Fibroblast of lung (primary cell): ENCODE results near the gene MYH10. TPM values are rescaled to one million over a fixed set of nuclear protein-coding genes. Genes with fewer than 3 reads are reported as not detected.

Experiments used
- DNase-seq, 2 donors: peaks; one replicate each; pipeline versions ENCODE4 v3.0.0 to v3.0.0-alpha.2; 2010; ENCODE audit warnings: low read depth in 2 of 2
- H2AFZ ChIP-seq: 2 replicates; pipeline ENCODE4 v1.5.1; 2012; ENCODE audit warnings: low read length, control low read depth, inconsistent platforms
- H3K27ac ChIP-seq: 2 replicates; pipeline ENCODE4 v1.5.1; 2011; ENCODE audit warnings: low read length, control low read depth; ENCODE audit not compliant: insufficient read depth
- H3K27me3 ChIP-seq: 2 replicates; pipeline ENCODE4 v1.5.1; 2011; ENCODE audit warnings: mild to moderate bottlenecking, low read length; ENCODE audit not compliant: control insufficient read depth, insufficient read depth
- H3K36me3 ChIP-seq: 2 replicates; pipeline ENCODE4 v1.5.1; 2011; ENCODE audit warnings: low read length; ENCODE audit not compliant: control insufficient read depth, insufficient read depth
- H3K4me1 ChIP-seq: 2 replicates; pipeline ENCODE4 v1.5.1; 2011; ENCODE audit warnings: low read length; ENCODE audit not compliant: control insufficient read depth, insufficient read depth; ENCODE audit errors: extremely low read depth
- H3K4me2 ChIP-seq: 2 replicates; pipeline ENCODE4 v1.5.1; 2011; ENCODE audit warnings: low read length, control low read depth; ENCODE audit not compliant: insufficient read depth; ENCODE audit errors: extremely low read depth
- H3K4me3 ChIP-seq, 4 experiments: fragments of 200-600 bp in 1 of 4; sonication (generic) in 1 of 4; replicated peaks in 1 of 4; 2 replicates each; pipeline ENCODE4 v1.5.1; 2011 to 2016; ENCODE audit warnings: low read length in 4 of 4, low read depth in 3 of 4, mild to moderate bottlenecking in 3 of 4, control low read depth in 2 of 4, inconsistent platforms in 1 of 4, mixed read lengths in 1 of 4; ENCODE audit not compliant: insufficient read depth in 1 of 4; ENCODE audit errors: control extremely low read depth in 1 of 4
- H3K79me2 ChIP-seq: 2 replicates; pipeline ENCODE4 v1.5.1; 2012; ENCODE audit warnings: mild to moderate bottlenecking, low read length, inconsistent platforms; ENCODE audit not compliant: control insufficient read depth, insufficient read depth
- H3K9ac ChIP-seq: 2 replicates; pipeline ENCODE4 v1.5.1; 2011; ENCODE audit warnings: mild to moderate bottlenecking, low read length, control low read depth; ENCODE audit not compliant: insufficient read depth
- H3K9me3 ChIP-seq: 2 replicates; pipeline ENCODE4 v1.5.1; 2012; ENCODE audit warnings: low read depth, low read length; ENCODE audit not compliant: control insufficient read depth, insufficient read depth
- H4K20me1 ChIP-seq: 2 replicates; pipeline ENCODE4 v1.5.1; 2011; ENCODE audit warnings: low read length; ENCODE audit not compliant: control insufficient read depth, insufficient read depth; ENCODE audit errors: extremely low read depth
- EZH2 ChIP-seq: IDR thresholded peaks from 2 replicates; pipeline ENCODE4 v1.5.1; 2012; ENCODE audit warnings: low read length, control low read depth, mild to moderate bottlenecking; ENCODE audit errors: missing control alignments
- polyA plus RNA-seq, 2 donors: library from polyadenylated mRNA; depleted of rRNA in 1 of 2; stranded (reverse) in 1 of 2; unstranded in 1 of 2; fragments of >200 nt; gene quantifications; 2 replicates each; pipeline ENCODE4 v1.2.1, GENCODE V29; 2011 to 2012; ENCODE audit warnings: missing spikeins in 1 of 2
- total RNA-seq: library from RNA; depleted of rRNA; stranded (reverse); fragments of >200 nt; gene quantifications from 2 replicates; pipeline ENCODE4 v1.2.1, GENCODE V29; 2014
- TF ChIP-seq, protein P1 (sequence below), 2 donors: IDR thresholded peaks in 1 of 2; conservative IDR thresholded peaks in 1 of 2; 1 replicate in 1 of 2; 2 replicates in 1 of 2; pipeline ENCODE4 v1.5.1; 2011 to 2012; ENCODE audit warnings: low read length in 2 of 2, control low read depth in 1 of 2, inconsistent platforms in 1 of 2, low read depth in 1 of 2, mild to moderate bottlenecking in 1 of 2

Gene MYH10
- total and polyA plus RNA-seq, 2 donors (not counting 1 experiment from before 2014, with no cell fraction given): 54.6 to 104 TPM

- DNase-seq: no peak
- H3K27ac ChIP-seq: no peak overlapping the region
- H4K20me1 ChIP-seq: no peaks in the 10 kb centered on the region
- H2AFZ ChIP-seq: no peak overlapping the region
- H3K9me3 ChIP-seq: no peaks in the 10 kb centered on the region
- peaks cover 15% of the 10 kb centered on the region for H3K36me3 ChIP-seq
- H3K79me2 ChIP-seq: peaks cover 2% of the 10 kb centered on the region
- H3K4me1 ChIP-seq: no peaks in the 10 kb centered on the region
- no peak overlapping the region for H3K4me2 ChIP-seq
- TF ChIP-seq, protein P1, sequence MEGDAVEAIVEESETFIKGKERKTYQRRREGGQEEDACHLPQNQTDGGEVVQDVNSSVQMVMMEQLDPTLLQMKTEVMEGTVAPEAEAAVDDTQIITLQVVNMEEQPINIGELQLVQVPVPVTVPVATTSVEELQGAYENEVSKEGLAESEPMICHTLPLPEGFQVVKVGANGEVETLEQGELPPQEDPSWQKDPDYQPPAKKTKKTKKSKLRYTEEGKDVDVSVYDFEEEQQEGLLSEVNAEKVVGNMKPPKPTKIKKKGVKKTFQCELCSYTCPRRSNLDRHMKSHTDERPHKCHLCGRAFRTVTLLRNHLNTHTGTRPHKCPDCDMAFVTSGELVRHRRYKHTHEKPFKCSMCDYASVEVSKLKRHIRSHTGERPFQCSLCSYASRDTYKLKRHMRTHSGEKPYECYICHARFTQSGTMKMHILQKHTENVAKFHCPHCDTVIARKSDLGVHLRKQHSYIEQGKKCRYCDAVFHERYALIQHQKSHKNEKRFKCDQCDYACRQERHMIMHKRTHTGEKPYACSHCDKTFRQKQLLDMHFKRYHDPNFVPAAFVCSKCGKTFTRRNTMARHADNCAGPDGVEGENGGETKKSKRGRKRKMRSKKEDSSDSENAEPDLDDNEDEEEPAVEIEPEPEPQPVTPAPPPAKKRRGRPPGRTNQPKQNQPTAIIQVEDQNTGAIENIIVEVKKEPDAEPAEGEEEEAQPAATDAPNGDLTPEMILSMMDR (conservative IDR thresholded peaks at IDR 0.05 in 1 of 2, IDR thresholded peaks at IDR 0.05 in 1 of 2; ENCODE audit: low read depth in 1 of 2, low read length in 2 of 2): no peak
- TF ChIP-seq EZH2: no peak
- no peaks in the 10 kb centered on the region for H3K27me3 ChIP-seq
- no peak overlapping the region for H3K9ac ChIP-seq
- H3K4me3 ChIP-seq: no peak overlapping the region
These were observed 177.2 kb downstream of the MYH10 start for GRCh38 chr17:8453326-8453725.

DNA sequence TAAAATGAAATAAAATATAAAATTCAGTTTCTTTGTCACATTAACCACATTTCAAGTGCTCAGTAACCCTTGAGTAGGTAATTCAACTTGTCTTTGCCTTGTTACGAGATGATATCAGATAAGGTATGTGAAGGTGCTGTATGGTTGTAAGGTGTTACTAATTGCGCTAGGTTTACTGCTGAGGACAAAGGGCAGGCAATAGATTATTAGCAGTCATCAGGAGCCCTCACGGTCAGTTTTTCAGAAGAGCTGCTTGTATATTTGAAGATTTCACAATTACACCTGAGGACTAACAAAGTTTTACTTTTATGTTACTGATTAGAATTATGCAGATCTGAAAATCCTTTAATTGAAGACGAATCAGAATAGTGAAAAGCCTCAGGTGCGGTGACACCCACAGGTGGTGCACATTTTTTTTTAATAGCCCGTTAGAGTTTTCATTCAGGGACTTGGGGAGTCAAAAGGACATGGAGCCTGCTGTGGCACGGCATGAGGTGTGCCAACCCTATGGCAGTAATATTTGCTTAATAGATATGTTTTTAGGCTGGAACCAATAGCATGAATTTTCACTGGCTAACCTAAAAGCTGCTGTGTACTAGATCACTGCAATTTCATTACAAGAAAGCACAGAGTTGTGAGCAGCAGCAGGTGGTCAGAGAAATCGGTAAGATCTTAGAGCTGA, 178.5 kb downstream of the MYH10 start:
- Histone ChIP-seq H3K9me3 (no peaks in the 10 kb centered on the region), H3K4me2 (no peak overlapping the region), H3K27me3 (no peaks in the 10 kb centered on the region), H3K4me1 (no peaks in the 10 kb centered on the region), H3K27ac (no peak overlapping the region), H3K9ac (no peak overlapping the region), H3K4me3 (no peak overlapping the region), H3K79me2 (peaks cover 2% of the 10 kb centered on the region), H3K36me3 (peaks cover 15% of the 10 kb centered on the region), H2AFZ (no peak overlapping the region), H4K20me1 (no peaks in the 10 kb centered on the region)
- DNase-seq: no peak
- TF ChIP-seq EZH2: no peak
- TF ChIP-seq, protein P1 (conservative IDR thresholded peaks at IDR 0.05 in 1 of 2, IDR thresholded peaks at IDR 0.05 in 1 of 2; ENCODE audit: low read depth in 1 of 2, low read length in 2 of 2): no peak

DNA sequence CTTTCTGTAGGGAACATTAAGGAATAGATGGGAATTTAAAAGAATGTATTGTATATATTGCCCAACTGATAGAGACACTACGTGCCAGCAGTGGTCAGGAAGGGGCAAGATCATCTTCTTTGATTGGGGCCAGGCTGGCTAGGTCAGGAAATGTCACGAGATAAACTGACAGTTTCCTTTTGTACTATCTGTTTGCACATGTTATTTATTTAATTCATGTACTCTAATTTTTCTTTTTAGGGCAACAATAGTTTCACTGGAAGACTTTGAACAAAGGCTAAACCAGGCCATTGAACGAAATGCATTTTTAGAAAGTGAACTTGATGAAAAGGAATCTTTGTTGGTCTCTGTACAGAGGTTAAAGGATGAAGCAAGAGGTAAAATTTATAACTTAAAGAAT, 182.2 kb downstream of the MYH10 start:
- no peak overlapping the region for H2AFZ ChIP-seq
- no peak overlapping the region for H3K4me3 ChIP-seq
- DNase-seq: no peak
- TF ChIP-seq EZH2: no peak
- TF ChIP-seq, protein P1 (conservative IDR thresholded peaks at IDR 0.05 in 1 of 2, IDR thresholded peaks at IDR 0.05 in 1 of 2; ENCODE audit: low read depth in 1 of 2, low read length in 2 of 2): no peak
- no peak overlapping the region for H3K4me2 ChIP-seq
- no peaks in the 10 kb centered on the region for H3K9me3 ChIP-seq
- peaks cover 16% of the 10 kb centered on the region for H3K36me3 ChIP-seq
- H3K79me2 ChIP-seq: peaks cover 14% of the 10 kb centered on the region
- no peak overlapping the region for H3K27ac ChIP-seq
- no peaks in the 10 kb centered on the region for H4K20me1 ChIP-seq
- no peak overlapping the region for H3K9ac ChIP-seq
- no peaks in the 10 kb centered on the region for H3K27me3 ChIP-seq
- H3K4me1 ChIP-seq: no peaks in the 10 kb centered on the region
